HCT116 (cell line): ENCODE data around the gene MAPK1IP1L.

Experiments used
- CTCF ChIP-seq, 3 experiments: fragments of 200-600 bp in 1 of 3; sonication (generic) in 1 of 3; IDR thresholded peaks in 2 of 3; conservative IDR thresholded peaks in 1 of 3; 2 replicates each; pipeline ENCODE4 v1.5.1; 2012 to 2017; ENCODE audit warnings: low read depth in 2 of 3, low read length in 2 of 3, antibody characterized with exemption in 1 of 3, borderline replicate concordance in 1 of 3, control low read depth in 1 of 3, mild to moderate bottlenecking in 1 of 3, mixed read lengths in 1 of 3, mixed run types in 1 of 3, moderate library complexity in 1 of 3; ENCODE audit not compliant: insufficient read depth in 1 of 3
- EZH2 ChIP-seq: fragments of 200-600 bp; sonication (generic); IDR thresholded peaks from 2 replicates; pipeline ENCODE4 v1.6.1; 2017; ENCODE audit warnings: antibody characterized with exemption, mixed run types
- EZH2phosphoT487 ChIP-seq: fragments of 200-600 bp; IDR thresholded peaks from 2 replicates; pipeline ENCODE4 v1.6.1; 2018; ENCODE audit warnings: antibody characterized with exemption, borderline replicate concordance
- POLR2A ChIP-seq: IDR thresholded peaks from 2 replicates; pipeline ENCODE4 v1.7.0; 2011; ENCODE audit warnings: borderline replicate concordance; ENCODE audit not compliant: insufficient read depth, insufficient read length; ENCODE audit errors: extremely low read depth
- POLR2AphosphoS5 ChIP-seq: IDR thresholded peaks from 2 replicates; pipeline ENCODE4 v1.6.1; 2011; ENCODE audit warnings: mild to moderate bottlenecking, low read depth, low read length, moderate library complexity
- SP1 ChIP-seq: IDR thresholded peaks from 2 replicates; pipeline ENCODE4 v1.6.1; 2012; ENCODE audit warnings: low read depth
- YY1 ChIP-seq: IDR thresholded peaks from 2 replicates; pipeline ENCODE4 v1.6.1; 2011; ENCODE audit warnings: low read length, low read depth, moderate library complexity, mild to moderate bottlenecking; ENCODE audit not compliant: insufficient replicate concordance; ENCODE audit errors: extremely low read depth
- ZNF274 ChIP-seq: fragments of 200-500 bp; sonication (Bioruptor generic); IDR thresholded peaks from 2 replicates; pipeline ENCODE4 v1.6.1; 2014; ENCODE audit warnings: mild to moderate bottlenecking, low read depth, low read length, inconsistent platforms
- TF ChIP-seq, protein P1 (sequence below): IDR thresholded peaks from 2 replicates; pipeline ENCODE4 v1.6.1; 2012

DNA sequence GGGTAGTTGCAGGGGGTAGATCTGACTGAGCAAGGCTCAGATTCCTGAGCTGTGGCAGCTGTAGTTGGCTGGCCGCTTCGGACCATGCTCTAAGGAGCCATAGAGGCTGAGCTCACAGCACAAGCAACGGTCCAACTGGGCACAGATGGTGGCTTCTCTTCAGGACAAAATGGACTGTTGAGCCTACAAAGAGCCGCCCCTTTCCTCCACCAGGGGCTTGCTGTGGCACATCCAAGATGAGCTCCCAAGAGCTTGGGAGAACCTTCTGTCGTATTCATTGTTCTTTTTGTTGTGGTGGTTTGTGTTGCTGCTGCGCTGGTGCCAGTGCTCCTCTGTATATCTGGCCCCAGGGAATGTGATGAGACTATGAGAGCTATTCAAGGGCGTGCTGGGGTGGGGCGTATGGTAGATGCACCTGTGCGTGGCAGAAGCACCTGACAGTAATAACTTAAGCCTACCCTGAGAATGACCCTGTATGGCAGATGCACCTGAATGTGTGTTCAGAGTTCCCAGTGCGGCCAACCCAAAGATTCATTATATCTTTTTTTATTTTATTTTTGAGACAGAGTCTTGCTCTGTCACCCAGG is 59.8 kb downstream of the MAPK1IP1L start:
- TF ChIP-seq CTCF (IDR thresholded peaks at IDR 0.05 in 2 of 3, conservative IDR thresholded peaks at IDR 0.05 in 1 of 3; ENCODE audit: borderline replicate concordance in 1 of 3, insufficient read depth in 1 of 3, low read depth in 2 of 3, low read length in 2 of 3) (peak in 1 of 3 experiments; percentile 18; a peak in 1 of 6 replicates), POLR2AphosphoS5 (no peak), YY1 (no peak), SP1 (no peak), ZNF274 (no peak), POLR2A (no peak), EZH2 (no peak), EZH2phosphoT487 (no peak)
- TF ChIP-seq, protein P1, sequence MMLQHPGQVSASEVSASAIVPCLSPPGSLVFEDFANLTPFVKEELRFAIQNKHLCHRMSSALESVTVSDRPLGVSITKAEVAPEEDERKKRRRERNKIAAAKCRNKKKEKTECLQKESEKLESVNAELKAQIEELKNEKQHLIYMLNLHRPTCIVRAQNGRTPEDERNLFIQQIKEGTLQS: no peak
